ENCODE measurements around the gene ZC3H18.

DNA sequence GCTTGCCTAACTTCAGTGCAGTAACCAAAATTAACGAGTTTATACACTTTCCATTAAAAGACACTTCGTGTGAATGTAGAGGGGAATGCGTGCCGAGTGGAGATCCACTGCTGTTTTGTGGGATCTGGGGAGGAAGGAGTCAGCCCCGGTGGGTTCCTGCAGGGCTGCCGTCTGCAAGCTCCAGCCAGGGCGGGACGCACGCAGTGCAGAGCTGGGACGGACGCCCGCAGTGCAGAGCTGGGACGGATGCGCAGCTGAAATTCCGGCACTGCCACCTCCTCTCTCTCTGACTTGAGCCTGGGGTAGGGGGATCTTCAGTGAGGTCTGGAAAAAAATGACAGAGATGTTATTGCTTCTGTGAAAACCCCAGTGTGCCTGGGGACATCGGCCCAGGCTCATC, 16.5 kb upstream of the ZC3H18 start:
- no peak for TF ChIP-seq YY1 (IDR thresholded peaks at IDR 0.05; ENCODE audit: insufficient read depth, insufficient read length)
- no peak for TF ChIP-seq SUZ12 (IDR thresholded peaks at IDR 0.05; ENCODE audit: extremely low read depth, insufficient read depth, insufficient read length)
